Thoracic aorta (tissue), 2 donors: ENCODE results near the gene ESM1. TPM values are rescaled to one million over a fixed set of nuclear protein-coding genes. Genes with fewer than 3 reads are reported as not detected.

ENCODE experiments used
- ATAC-seq: fragments of 150-250 bp; one replicate; pipeline ENCODE4 v1.8.0; 2017; ENCODE audit warnings: low read depth; ENCODE audit not compliant: insufficient number of reproducible peaks, low FRiP score
- DNase-seq: peaks from one replicate; pipeline ENCODE4 v3.0.0-alpha.2; 2020; ENCODE audit warnings: low spot score
- H3K27ac ChIP-seq, 2 donors: fragments of 200-600 bp; sonication (generic); 1 replicate in 1 of 2; 2 replicates in 1 of 2; pipeline ENCODE4 v1.5.1; 2016; ENCODE audit warnings: mild to moderate bottlenecking in 2 of 2, moderate library complexity in 2 of 2
- H3K27me3 ChIP-seq: fragments of 200-600 bp; sonication (generic); replicated peaks from 2 replicates; pipeline ENCODE4 v1.6.0; 2016; ENCODE audit warnings: mild to moderate bottlenecking; ENCODE audit not compliant: insufficient read depth
- H3K36me3 ChIP-seq: fragments of 200-600 bp; sonication (generic); one replicate; pipeline ENCODE4 v1.5.1; 2016
- H3K4me1 ChIP-seq, 2 donors: fragments of 200-600 bp; sonication (generic); 1 replicate in 1 of 2; 2 replicates in 1 of 2; pipeline versions ENCODE4 v1.5.1 to v1.6.0; 2016; ENCODE audit warnings: low read depth in 2 of 2, mild to moderate bottlenecking in 1 of 2; ENCODE audit not compliant: control insufficient read depth in 1 of 2
- H3K4me3 ChIP-seq: fragments of 200-600 bp; sonication (generic); 2 replicates; pipeline ENCODE4 v1.5.1; 2016; ENCODE audit warnings: mild to moderate bottlenecking
- H3K9me3 ChIP-seq: fragments of 200-600 bp; sonication (generic); 2 replicates; pipeline ENCODE4 v1.5.1; 2016
- CTCF ChIP-seq: fragments of 200-600 bp; sonication (generic); IDR thresholded peaks from one replicate; pipeline ENCODE4 v1.5.1; 2019; ENCODE audit warnings: antibody characterized with exemption
- total RNA-seq, 2 donors: library from RNA; depleted of rRNA; stranded (reverse); fragments of >200 nt; gene quantifications; one replicate each; pipeline versions ENCODE4 v1.1.0 to v1.2.3, GENCODE V29; 2016

Gene ESM1
- total RNA-seq, 2 donors from 2014 or later: 1.8 to 3.9 TPM

- no peak for TF ChIP-seq CTCF
- H3K4me3 ChIP-seq: no peak overlapping the region
- ATAC-seq (no peak), DNase-seq (no peak)
- no peaks in the 10 kb centered on the region for H3K4me1 ChIP-seq
- no peaks in the 10 kb centered on the region for H3K9me3 ChIP-seq
- no peaks in the 10 kb centered on the region for H3K36me3 ChIP-seq
- H3K27me3 ChIP-seq: no peaks in the 10 kb centered on the region
- H3K27ac ChIP-seq: no peak overlapping the region
These were observed 7.9 kb upstream of the ESM1 start for GRCh38 chr5:54993318-54993717.

- H3K27me3 ChIP-seq: no peaks in the 10 kb centered on the region
- no peak for ATAC-seq
- H3K27ac ChIP-seq: no peak overlapping the region
- H3K4me3 ChIP-seq: no peak overlapping the region
- H3K9me3 ChIP-seq: no peaks in the 10 kb centered on the region
- no peaks in the 10 kb centered on the region for H3K4me1 ChIP-seq
- DNase-seq: no peak
- no peaks in the 10 kb centered on the region for H3K36me3 ChIP-seq
- TF ChIP-seq CTCF: no peak
These were observed 6.0 kb upstream of the ESM1 start for GRCh38 chr5:54991416-54991815.

- Histone ChIP-seq H3K27me3 (no peaks in the 10 kb centered on the region), H3K9me3 (no peaks in the 10 kb centered on the region), H3K4me3 (no peak overlapping the region), H3K4me1 (peaks cover 0 to 6% of the 10 kb centered on the region in 2 donors), H3K36me3 (no peaks in the 10 kb centered on the region), H3K27ac (no peak overlapping the region)
- DNase-seq (no peak), ATAC-seq (no peak)
- no peak for TF ChIP-seq CTCF
These were observed 5.5 kb upstream of the ESM1 start for GRCh38 chr5:54990841-54991258.

- no peak for ATAC-seq
- no peak for DNase-seq
- no peaks in the 10 kb centered on the region for H3K9me3 ChIP-seq
- no peak for TF ChIP-seq CTCF
- H3K4me1 ChIP-seq: peaks cover 5 to 15% of the 10 kb centered on the region in 2 donors
- H3K4me3 ChIP-seq: no peak overlapping the region
- no peaks in the 10 kb centered on the region for H3K36me3 ChIP-seq
- H3K27ac ChIP-seq: no peak overlapping the region
- no peaks in the 10 kb centered on the region for H3K27me3 ChIP-seq
These were observed 3.4 kb upstream of the ESM1 start for GRCh38 chr5:54988817-54989216.

- Histone ChIP-seq H3K36me3 (no peaks in the 10 kb centered on the region), H3K27me3 (no peaks in the 10 kb centered on the region), H3K4me3 (no peak overlapping the region), H3K27ac (no peak overlapping the region), H3K9me3 (no peaks in the 10 kb centered on the region), H3K4me1 (peaks cover 5 to 15% of the 10 kb centered on the region in 2 donors)
- ATAC-seq (no peak), DNase-seq (no peak)
- no peak for TF ChIP-seq CTCF
These were observed 2.8 kb upstream of the ESM1 start for GRCh38 chr5:54988218-54988617.
